Left cardiac atrium (tissue), 4 donors: ENCODE measurements around the gene CYP26B1. TPM values are rescaled to one million over a fixed set of nuclear protein-coding genes. Genes with fewer than 3 reads are reported as not detected.
"Not testable (repeated sequence)": the region's sequence is repeated elsewhere in the genome, so short reads cannot be mapped to it uniquely, and the experiment has no call there.

Experiments used
- ATAC-seq, 2 donors: fragments of 200-7000 bp; cut with Tn5 transposase; one replicate each; pipeline ENCODE4 v1.9.1; 2020; ENCODE audit warnings: mild to moderate bottlenecking in 2 of 2, moderate library complexity in 2 of 2
- DNase-seq: peaks from one replicate; pipeline ENCODE4 v3.0.0-alpha.2; 2020
- intact Hi-C, 2 donors: fragments of 100-400 bp; cut with DNase I; formaldehyde crosslinking; loops; one replicate each; pipeline versions ENCODE4 v1.14.1 to v1.15.1; 2022 to 2023
- total RNA-seq, 2 donors: library from RNA; stranded (reverse); fragmentation: NEBNext Ultra II Directional; extraction: Animal tissue kit (Norgen Biotek cat#: 25700); gene quantifications; one replicate each; pipeline ENCODE4 v1.2.1, GENCODE V29; 2021
- donor health status: DM: no; HTN: yes; CAD: no.
- donor health status: DM: no; HTN: yes; CAD: no; lungs with severe emphysema.
- donor health status: DM: yes; HTN: yes; CAD: no.
- donor health status: Dilated cardiomyopathy.

Gene CYP26B1
- total RNA-seq, 2 donors from 2014 or later = 8.5 to 21.0 TPM

GRCh38 chr2:72096181-72096580, 51.5 kb downstream of the CYP26B1 start:
- DNase-seq = no peak
- intact Hi-C loops = no loop called here
- no peak for ATAC-seq

- intact Hi-C loops = no loop called here
- DNase-seq = no peak
- ATAC-seq = no peak
These were observed 52.3 kb downstream of the CYP26B1 start for GRCh38 chr2:72095364-72095763.

- intact Hi-C loops = no loop called here
- ATAC-seq (no peak), DNase-seq (no peak)
These were observed 53.0 kb downstream of the CYP26B1 start for GRCh38 chr2:72094701-72095100.

GRCh38 chr2:72092111-72092510, 55.6 kb downstream of the CYP26B1 start:
- no peak for ATAC-seq
- intact Hi-C loops = no loop called here

GRCh38 chr2:72090781-72091482, 56.7 kb downstream of the CYP26B1 start:
- no peak for DNase-seq
- intact Hi-C loops = no loop called here
- no peak for ATAC-seq

More at GRCh38 chr2:72092111-72092510, 55.6 kb downstream of the CYP26B1 start:
- no peak for DNase-seq

GRCh38 chr2:72090271-72090720, 57.4 kb downstream of the CYP26B1 start:
- ATAC-seq (no peak), DNase-seq (no peak)
- intact Hi-C loops = no loop called here

GRCh38 chr2:72089537-72089936, 58.1 kb downstream of the CYP26B1 start:
- ATAC-seq = no peak
- DNase-seq = no peak
- intact Hi-C loops = no loop called here

- intact Hi-C loops = no loop called here
- no peak for ATAC-seq
- no peak for DNase-seq
These were observed 58.6 kb downstream of the CYP26B1 start for GRCh38 chr2:72089028-72089427.

GRCh38 chr2:72086871-72087633, 60.6 kb downstream of the CYP26B1 start:
- intact Hi-C loops, ATAC-seq, DNase-seq: not testable (repeated sequence)

- no peak for DNase-seq
- no peak for ATAC-seq
- intact Hi-C loops = no loop called here
These were observed 62.1 kb downstream of the CYP26B1 start for GRCh38 chr2:72085513-72085912.

GRCh38 chr2:72085036-72085435, 62.6 kb downstream of the CYP26B1 start:
- ATAC-seq (no peak), DNase-seq (no peak)
- intact Hi-C loops = no loop called here

- no peak for DNase-seq
- intact Hi-C loops = no loop called here
- ATAC-seq = no peak
These were observed 63.1 kb downstream of the CYP26B1 start for GRCh38 chr2:72084584-72084976.

GRCh38 chr2:72083751-72084583, 63.7 kb downstream of the CYP26B1 start:
- intact Hi-C loops = no loop called here
- ATAC-seq (no peak), DNase-seq (no peak)

GRCh38 chr2:72082887-72083286, 64.8 kb downstream of the CYP26B1 start:
- intact Hi-C loops = no loop called here

GRCh38 chr2:72082021-72082601, 65.6 kb downstream of the CYP26B1 start:
- DNase-seq (no peak), ATAC-seq (no peak)
- intact Hi-C loops = no loop called here

More at GRCh38 chr2:72082887-72083286, 64.8 kb downstream of the CYP26B1 start:
- DNase-seq (no peak), ATAC-seq (no peak)

- DNase-seq = no peak
- no peak for ATAC-seq
- intact Hi-C loops = no loop called here
These were observed 66.2 kb downstream of the CYP26B1 start for GRCh38 chr2:72081451-72081850.

GRCh38 chr2:72080286-72081145, 67.1 kb downstream of the CYP26B1 start:
- intact Hi-C loops = no loop called here
- no peak for DNase-seq
- no peak for ATAC-seq
